Fibroblast of peridontal ligament (primary cell): Measurements from ENCODE around the gene CHN2.
"Not testable (repeated sequence)": the region's sequence is repeated elsewhere in the genome, so short reads cannot be mapped to it uniquely, and the experiment has no call there.

ENCODE experiments used
- DNase-seq: peaks from one replicate; pipeline ENCODE4 v3.0.0-alpha.2; 2010; ENCODE audit errors: extremely low read depth

CHN2 gene

GRCh38 chr7:29189743-29190201, 4.8 kb upstream of the CHN2 start:
- no peak for DNase-seq

GRCh38 chr7:29190349-29191045, 4.1 kb upstream of the CHN2 start:
- no peak for DNase-seq

- DNase-seq: no peak
Measured at GRCh38 chr7:29192323-29192722, 2.3 kb upstream of the CHN2 start.

- no peak for DNase-seq
Measured at GRCh38 chr7:29192811-29193210, 1.8 kb upstream of the CHN2 start.

- no peak for DNase-seq
Measured at GRCh38 chr7:29193316-29194205, 1.0 kb upstream of the CHN2 start.

- DNase-seq: no peak
Measured at GRCh38 chr7:29194206-29194593, 375 bp upstream of the CHN2 start.

- DNase-seq: no peak
Measured at GRCh38 chr7:29196191-29196590, 1.6 kb downstream of the CHN2 start.

- DNase-seq: no peak
Measured at GRCh38 chr7:29196971-29197595, 2.5 kb downstream of the CHN2 start.

GRCh38 chr7:29197916-29198315, 3.3 kb downstream of the CHN2 start:
- no peak for DNase-seq

GRCh38 chr7:29199776-29200175, 5.2 kb downstream of the CHN2 start:
- no peak for DNase-seq

- no peak for DNase-seq
Measured at GRCh38 chr7:29202651-29203069, 8.1 kb downstream of the CHN2 start.

- DNase-seq: no peak
Measured at GRCh38 chr7:29204491-29205272, 10.1 kb downstream of the CHN2 start.

GRCh38 chr7:29207162-29207801, 12.7 kb downstream of the CHN2 start:
- DNase-seq: no peak

GRCh38 chr7:29208410-29209250, 14.1 kb downstream of the CHN2 start:
- no peak for DNase-seq

GRCh38 chr7:29209745-29210144, 15.2 kb downstream of the CHN2 start:
- no peak for DNase-seq

- DNase-seq: not testable (repeated sequence)
Measured at GRCh38 chr7:29212736-29213135, 18.2 kb downstream of the CHN2 start.

GRCh38 chr7:29214056-29214455, 19.5 kb downstream of the CHN2 start:
- DNase-seq: no peak

GRCh38 chr7:29214816-29215215, 20.2 kb downstream of the CHN2 start:
- no peak for DNase-seq

GRCh38 chr7:29216128-29216527, 21.6 kb downstream of the CHN2 start:
- DNase-seq: no peak

GRCh38 chr7:29217113-29217512, 22.5 kb downstream of the CHN2 start:
- no peak for DNase-seq
